SK-N-MC (cell line): ENCODE data around the gene SF3A2.

Experiments used
- EZH2 ChIP-seq: fragments of 200-600 bp; sonication (generic); IDR thresholded peaks from one replicate; pipeline ENCODE4 v1.6.1; 2017; ENCODE audit warnings: antibody characterized with exemption
- POLR2AphosphoS5 ChIP-seq: IDR thresholded peaks from 2 replicates; pipeline ENCODE4 v1.6.1; 2012; ENCODE audit warnings: mild to moderate bottlenecking, low read depth, low read length, borderline replicate concordance

GRCh38 chr19:2246014-2246620, 9.5 kb downstream of the SF3A2 start:
- TF ChIP-seq POLR2AphosphoS5 (no peak), EZH2 (no peak)
